ENCODE measurements around the gene FARP1.
"Not testable (repeated sequence)": the region's sequence is repeated elsewhere in the genome, so short reads cannot be mapped to it uniquely, and the experiment has no call there.

The FARP1 gene

DNA sequence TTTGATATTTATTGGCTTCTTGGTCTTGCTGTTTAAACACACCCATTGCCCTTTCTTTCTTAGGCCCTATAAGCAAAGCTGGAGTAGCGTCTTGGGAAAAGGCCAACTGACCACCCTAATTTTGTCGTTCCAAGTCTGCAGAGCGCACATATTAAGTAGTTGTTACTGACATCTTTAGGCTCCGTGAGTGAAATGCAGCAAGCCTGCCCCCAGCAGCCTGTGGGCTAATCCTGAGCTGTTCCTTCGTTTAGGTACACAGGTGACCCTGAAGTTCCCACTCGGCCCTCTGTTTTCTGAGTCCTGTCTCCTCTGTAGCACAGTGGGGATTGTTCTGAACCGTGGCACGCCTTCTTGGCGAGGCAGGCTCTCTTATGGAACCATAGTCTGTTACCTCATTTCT is 263.5 kb downstream of the FARP1 start:
- no peak for DNase-seq

DNA sequence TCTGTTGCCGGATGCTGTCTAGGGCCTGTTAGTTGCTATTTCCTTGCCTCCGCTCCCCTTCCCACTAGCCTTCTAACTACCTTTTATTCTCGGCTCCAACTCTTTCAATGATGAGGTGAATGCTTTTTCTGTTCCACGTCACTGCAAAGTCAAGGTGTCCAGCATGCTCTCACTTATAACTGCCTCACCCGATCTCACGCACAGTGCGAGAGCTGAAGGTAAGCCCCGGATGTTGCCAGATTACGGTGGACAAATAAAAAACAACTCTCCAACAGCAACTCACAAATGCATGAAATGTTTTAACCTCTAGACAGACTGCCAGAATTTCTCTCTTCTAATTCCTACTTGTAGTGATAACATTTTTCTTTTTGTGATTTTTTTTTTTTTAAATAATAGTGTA is 264.1 kb downstream of the FARP1 start:
- DNase-seq = no peak

DNA sequence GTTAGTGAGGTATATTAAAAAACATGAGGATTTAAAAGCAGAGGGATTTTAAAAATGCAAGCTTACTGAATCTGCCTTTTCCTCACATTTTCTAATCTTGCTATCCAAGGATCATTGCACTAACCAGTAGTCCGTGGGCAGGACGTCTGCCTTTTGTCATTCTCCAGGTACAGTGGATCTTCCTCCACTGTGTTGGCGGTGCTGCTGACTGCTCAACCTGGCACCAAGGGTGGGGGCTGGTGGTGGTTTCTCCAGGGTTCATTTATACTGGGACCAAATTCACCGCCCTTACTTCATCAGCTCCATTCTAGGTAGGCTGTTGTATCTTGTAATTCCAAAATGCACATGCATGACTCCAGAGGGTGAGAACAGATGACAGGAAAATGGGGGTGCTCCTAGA is 264.7 kb downstream of the FARP1 start:
- no peak for DNase-seq

DNA sequence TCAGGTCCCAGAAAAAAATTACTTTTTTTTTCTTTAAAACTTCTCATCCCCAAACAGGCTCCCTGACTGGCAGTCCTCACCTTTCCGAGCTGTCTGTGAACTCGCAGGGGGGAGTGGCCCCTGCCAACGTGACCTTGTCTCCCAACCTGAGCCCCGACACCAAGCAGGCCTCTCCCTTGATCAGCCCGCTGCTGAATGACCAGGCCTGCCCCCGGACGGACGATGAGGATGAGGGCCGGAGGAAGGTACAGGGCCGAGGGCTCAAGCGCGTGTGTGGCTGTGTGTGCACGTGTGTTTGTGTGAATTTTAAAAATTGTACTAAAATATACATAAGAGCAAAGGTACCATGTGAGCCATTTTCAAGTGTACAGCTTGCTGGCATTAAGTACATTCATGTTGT is 266.4 kb downstream of the FARP1 start:
- no peak for DNase-seq

DNA sequence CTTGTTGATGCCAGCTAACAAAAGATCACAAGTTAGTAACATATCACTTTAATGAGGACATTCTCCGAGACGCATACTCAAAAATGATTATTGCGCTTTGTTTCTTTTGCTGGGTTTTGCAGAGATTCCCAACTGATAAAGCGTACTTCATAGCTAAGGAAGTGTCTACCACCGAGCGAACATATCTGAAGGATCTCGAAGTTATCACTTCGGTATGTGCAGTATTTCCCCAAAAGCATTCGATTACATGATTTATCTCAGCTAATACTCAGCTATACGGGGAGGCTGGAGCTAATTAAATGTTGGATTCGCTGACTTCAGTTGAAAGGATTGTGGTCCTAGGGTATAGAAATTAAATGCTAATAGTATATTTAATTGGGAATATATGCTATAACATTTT is 267.7 kb downstream of the FARP1 start:
- no peak for DNase-seq

DNA sequence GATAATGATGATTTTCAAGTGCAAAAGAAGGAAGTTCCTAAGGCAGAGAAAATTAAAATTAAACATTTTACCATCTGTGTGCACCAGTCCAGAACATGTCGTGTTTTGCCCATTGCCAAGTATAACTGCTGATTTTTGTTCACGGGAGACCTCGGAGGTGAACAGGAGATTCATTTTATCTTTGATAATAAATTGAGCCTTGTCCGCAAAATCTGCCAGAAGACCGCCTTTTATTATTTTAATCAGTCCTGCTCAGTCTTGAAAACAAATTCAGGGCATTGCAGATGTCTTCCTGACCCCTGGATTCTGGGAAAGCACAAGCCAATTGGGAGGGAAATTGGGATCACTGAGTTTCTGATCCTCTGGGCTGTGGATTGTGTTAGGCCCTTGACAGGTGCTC is 268.1 kb downstream of the FARP1 start:
- DNase-seq = no peak

DNA sequence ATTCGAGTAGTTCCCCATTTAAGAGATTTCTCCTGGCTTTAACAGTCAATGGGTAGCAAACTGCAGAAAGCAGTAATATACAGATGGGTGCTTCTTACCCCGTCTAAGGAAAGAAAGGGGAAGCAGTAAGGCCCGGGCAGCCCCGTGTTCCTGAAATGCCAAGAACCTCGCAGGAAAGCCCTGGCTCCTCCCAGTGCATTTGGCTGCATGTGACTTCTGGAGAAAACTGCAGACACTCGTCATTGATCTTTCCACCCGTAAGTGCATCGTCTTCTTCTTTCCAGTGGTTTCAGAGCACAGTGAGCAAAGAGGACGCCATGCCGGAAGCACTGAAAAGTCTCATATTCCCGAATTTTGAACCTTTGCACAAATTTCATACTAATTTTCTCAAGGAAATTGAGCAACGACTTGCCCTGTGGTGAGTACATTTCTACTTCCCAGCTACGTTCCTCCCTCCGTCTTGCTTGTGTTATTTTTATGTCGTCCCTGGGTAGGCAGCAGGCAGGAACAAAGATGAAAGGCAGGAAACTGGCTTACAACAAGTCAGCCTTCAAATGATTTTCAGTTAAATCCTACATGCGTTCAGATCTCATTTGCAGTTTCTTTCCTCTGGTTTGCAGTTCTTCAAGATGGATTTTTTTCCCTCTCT is 268.8 kb downstream of the FARP1 start:
- no peak for DNase-seq

DNA sequence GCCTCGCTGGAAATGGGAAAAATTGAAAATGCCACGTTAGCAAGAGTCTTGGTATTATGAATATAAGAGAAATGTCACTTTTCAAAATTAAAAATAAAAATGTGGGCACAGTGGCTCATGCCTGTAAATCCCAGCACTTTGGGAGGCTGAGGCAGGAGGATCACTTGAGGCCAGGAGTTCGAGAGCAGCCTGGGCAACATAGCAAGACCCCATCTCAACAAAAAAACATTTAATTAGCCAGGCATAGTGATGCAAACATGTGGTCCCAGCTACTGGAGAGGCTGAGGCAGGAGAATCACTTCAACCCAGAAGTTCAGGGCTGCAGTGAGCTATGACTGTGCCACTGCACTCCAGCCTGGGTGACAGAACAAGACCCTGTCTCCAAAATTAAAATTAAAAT is 270.4 kb downstream of the FARP1 start:
- DNase-seq = not testable (repeated sequence)

DNA sequence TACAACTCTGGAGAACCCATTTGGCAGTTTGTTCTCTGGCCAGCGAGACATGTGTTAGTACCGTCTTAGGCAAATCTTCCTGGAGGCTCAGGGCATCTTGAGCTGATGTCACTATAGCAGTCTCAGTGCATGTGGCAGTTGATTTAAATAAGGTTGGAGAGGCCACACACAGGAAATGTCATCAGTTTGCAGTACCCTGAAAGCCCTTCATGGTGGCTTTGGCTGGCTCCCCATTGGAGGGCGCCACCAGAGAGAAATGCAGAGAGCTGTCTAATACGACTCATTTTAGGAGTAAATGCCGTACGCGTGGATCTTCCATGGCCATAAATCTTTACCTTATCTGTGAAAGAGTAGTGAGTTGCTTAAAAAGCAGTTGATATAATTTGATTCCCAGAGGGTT is 270.9 kb downstream of the FARP1 start:
- no peak for DNase-seq

DNA sequence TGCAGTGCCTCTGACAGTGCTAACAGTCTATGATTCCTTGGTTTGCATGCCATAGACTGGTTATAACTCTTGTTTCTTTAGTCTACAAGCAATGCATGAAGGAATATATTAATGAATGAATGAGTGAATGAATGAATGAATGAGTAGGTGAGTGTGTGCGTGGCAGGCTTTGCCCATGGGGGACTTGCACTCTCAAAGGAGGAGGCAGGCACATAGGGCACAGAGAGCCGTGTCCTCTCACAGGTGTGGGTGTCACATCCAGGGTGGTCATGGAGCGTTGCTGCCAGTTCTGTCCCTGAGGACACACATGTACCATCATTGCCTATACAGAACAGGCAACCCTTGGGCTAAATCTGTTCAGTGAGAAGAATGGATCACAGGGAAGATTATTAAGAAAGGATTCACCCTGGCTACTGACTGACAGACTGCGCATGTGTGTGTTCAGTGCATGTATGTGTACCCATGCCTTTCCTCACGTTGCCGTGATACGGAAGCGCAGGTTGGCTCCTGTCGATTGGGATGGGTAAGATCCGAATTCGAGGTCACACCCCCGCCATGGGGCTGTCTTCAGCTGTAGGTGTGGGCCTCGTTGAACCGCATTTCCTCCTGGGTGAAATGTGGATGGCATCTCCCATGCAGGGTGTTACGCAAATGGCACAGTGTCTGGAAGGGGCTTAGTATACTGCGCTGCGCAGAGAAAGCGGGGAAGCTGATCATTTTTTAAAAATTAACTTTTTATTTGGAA is 272.6 kb downstream of the FARP1 start:
- no peak for DNase-seq

DNA sequence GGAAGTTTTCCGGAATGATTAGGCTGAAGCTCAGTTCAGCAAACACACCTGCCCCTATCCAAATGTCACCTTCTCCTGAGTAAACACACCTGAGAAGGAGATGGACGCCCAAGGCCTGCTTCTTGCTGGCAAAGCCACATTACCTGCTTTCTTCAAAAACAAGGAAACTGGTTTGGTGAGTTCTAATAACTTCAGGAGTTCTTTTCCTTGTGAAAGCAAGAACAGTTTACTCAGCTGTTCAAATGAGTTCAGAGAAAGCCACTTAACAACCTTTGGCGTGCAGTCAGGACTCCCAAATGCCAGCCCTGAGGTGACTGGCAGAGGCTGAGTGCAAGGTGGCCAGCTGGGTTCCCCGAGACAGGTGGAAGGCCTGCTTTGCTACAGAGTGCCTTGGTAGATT is 273.5 kb downstream of the FARP1 start:
- DNase-seq = no peak

DNA sequence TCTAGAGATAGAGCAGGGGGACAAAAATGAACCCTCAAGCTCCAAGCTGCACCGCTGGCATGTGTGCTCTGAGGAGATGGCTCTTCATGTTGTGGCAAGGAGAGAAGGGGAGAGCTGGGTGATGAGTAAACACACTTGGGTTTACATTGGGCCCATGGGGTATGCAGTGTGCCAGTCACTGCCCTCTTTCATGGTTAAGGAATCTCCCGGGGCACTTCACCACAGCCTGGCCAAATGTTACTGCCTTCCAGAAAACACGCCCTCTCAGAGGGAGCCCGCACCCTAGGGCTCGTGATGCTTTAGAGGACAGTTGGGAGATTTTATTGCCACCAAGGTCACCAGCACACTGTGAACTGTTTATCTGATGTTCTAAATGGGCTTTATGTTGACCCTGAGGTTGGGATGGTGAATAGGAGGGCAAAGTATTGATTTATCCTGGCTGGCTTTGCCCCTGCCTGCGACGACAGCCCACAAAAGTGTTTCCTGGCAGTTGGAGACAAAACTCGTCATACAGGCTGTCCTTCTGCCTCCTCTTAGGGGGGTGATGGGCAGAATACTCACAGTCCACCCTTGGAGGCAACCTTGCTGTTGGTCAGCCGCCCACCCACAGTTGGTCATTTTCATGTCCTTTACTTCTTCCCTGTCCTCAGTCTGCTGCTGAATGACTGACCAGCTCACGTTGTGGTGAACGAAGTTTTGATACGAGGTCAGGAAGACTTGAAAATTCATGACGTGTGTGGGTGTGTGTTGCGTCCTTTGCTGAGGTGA is 277.1 kb downstream of the FARP1 start:
- DNase-seq = no peak

DNA sequence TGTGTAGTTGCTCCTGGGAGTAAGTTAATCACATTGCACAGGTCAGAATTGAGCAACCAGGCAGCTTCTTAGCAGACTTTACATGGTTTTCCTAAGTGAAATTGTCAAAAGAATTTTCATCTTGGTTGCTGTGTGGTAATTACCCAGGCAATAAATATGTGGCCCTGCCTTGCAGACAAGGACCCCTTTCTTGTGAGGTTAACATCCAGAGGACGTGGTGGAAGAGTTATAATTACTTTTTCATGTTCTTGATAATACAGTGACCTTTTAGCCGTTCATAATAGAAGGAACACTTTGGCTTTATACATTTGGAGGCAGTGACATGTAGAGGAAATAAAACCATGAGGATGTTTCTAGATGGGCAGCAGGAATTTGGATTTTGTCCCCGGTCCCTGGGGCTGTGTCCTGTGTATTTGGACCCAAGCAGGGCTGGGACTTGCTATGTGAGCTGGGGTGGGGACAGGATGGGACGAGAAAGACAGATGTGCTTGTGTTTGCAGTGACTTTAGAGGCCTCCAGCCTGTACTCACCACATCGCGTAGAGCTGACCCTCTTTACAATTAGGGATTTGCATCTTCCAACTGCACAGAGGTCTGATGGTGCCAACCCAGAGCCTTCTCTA is 277.8 kb downstream of the FARP1 start:
- no peak for DNase-seq

DNA sequence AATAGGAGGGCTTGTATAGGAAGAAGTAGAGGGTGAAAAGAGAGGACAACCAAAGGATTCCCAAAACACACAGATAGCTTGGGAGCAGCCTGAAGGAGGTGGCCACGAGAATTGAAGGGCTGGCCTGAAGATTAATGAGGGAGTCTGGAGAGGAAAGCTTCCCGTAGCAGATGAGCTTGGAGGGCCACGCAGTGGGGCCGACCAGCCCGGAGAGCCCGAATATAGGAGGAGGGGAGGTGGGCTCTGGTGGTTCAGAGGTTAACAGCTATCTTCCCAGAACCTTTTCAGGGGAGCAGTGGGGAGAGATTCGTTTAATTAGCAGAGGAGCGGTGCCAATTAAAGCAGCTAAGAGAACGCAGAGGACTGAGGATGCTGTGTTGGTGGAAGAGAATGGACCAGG is 279.2 kb downstream of the FARP1 start:
- DNase-seq = no peak

DNA sequence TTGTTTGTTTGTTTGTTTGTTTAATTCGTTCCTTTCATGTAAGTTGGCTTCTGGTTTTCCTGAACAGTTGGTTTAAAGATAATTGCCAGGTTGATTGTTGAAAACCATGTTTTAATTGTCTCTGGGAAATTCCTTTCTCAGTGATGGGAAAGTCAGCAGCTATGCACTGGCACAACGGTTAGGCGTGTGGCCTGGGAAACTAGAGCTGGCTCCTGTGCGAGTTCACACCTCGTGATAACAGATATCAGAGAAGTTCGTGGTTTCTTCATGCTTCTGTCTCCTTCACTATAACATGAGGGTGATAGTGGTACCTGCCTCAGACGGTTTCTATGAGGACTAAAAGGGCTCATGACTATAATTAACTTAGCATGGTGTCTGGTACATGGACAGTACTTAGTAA is 280.5 kb downstream of the FARP1 start:
- no peak for DNase-seq

DNA sequence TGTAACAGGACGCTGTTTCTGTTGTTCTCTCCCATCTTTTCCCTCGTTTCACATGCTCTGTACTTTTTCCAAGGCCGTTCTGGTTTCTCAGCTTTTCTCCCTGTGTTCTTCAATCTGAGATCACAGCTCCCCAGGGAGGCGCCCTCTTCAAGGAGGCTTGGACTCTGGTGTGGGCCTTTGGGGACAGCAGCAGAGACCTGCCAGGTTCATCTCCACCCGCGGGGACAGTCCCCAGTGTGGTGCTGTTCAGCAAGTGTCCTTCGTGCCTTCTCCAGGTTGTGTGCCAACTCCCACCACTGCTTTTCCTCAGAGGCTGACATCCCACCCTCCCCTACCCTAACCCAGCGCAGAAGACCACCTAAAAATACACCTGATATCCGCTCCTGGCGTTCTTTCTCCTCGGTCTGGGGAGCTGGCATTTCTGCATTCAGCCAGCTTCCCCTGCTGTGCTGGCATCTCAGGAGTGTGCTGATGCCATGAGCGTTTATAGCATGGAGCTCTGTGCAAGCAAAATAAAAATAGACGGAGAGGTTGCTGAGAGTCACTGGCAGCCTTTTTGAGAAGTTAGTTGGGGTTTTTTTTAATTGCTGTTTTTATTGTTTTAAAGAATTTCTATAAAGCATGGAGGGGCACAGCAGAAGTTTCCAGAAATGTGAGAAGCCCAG is 284.6 kb downstream of the FARP1 start:
- no peak for DNase-seq

DNA sequence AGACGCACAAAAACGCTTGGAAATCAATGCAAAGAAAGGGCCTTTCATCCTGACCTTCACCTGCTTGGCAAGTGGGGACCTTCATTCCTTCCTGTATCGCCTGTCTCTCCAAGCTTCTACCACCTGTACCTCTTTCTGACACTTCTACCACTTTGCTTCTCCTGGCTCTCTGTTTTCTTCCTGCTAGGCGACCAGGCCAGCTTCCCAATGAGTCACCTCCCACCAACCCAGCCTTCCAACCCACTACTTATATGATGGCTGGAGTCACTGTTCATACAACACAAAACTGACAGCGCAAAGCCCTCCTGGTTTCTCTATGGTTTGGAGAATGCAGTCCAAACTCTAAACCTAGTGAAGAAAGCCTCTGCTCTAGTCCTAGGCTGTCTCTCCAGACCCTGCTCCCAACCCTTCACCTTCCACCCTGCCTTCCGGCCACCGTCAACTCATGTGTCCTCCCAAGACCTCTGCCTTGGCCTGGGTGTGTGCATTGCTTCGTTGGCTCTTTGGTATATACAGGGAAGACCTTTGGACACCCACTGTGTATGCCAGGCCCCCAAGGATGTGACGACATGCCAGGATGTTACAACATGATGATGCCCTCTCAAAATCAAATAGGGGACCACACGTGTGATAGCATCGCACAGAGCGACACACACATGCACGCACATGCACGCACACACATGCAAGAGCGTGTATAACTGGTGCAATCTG is 285.5 kb downstream of the FARP1 start:
- DNase-seq = no peak

DNA sequence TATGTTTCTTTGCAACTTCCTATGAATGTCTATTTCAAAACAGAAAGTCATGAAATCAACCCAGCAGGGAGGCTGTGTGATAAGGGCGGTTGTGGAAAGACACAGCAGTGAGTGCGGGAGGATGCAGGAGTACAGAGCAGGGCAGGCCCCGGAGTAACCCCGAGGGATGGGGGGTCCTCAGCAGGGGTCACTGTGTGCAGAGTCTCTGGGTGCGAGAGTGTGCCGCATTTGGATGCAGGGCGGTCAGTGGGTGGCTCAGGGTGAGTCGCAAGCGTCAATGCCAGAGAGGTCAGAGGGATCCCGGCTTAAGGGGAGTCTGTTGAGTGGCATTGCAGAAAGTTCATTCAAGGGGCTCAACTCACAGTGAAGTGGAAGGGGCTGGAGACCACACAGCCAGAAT is 286.2 kb downstream of the FARP1 start:
- DNase-seq = no peak

DNA sequence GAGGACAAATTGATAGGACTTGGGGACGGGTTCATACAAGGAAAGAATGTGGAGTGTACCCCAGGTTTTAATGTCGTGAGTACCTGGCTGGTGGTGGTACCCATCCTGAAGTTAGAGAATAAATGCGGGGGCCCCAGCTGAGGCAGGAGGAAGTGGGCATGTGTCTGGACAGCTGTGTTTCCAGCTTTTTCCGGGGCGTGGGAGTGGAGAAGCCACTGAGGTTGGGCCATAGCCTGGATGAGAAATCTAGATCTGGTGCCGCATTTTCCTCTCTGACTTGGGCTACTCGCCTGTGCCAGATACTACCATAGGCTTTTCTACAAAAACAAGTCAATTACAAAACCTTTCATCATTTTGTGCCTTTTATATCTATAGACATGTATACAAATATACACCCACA is 286.6 kb downstream of the FARP1 start:
- no peak for DNase-seq

DNA sequence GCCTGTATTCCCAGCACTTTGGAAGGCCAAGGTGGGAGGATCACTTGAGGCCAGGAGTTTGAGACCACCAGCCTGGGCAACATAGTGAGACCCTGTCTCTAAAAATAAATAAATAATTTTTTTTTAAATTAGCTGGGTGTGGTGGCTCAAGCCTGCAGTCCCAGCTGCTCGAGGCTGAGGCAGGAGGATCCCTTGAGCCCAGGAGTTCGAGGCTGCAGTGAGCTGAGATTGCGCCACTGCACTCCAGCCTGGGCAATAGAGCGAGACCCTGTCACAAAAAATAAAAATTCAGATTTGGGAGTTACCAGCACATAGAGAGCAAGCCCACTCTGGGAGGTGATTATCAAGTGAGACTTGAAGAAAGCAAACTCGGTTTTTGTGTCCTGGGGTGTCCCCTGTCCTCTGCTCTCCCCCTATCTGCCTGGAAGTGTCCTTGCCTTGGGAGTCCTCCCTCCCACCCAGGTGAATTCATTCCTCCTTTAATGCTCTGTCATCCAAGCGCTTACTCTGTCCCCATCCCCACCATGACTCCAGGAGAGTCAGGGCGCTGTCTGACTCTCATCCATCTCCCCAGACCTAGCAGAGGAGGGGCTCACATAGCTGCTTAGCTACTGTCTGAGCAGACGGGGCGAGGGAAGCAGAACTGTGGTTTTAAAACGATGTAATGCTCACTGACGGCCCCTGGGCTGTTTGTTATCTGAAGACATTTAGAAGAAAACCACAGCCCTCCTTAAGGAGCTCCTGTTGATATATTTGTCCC is 287.3 kb downstream of the FARP1 start:
- no peak for DNase-seq

DNA sequence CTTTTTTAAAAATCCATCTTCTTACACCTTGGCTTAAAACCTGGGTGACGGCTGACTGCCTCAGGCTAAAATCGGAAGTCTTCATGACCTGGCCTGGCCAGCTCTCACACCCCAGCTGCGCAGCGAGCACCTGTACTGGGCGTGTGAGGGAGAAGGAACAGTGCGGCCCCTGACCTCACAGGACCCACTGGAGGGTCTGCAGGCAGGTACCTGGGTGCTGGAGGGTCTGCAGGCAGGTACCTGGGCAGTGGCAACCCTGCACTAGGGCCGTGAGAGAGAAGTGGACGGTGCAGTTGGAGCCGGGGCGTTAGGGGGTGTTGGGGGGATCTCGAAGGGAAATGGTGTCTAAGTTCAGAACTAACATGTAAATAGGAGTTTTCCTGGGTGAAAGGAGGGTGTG is 289.7 kb downstream of the FARP1 start:
- DNase-seq = no peak

DNA sequence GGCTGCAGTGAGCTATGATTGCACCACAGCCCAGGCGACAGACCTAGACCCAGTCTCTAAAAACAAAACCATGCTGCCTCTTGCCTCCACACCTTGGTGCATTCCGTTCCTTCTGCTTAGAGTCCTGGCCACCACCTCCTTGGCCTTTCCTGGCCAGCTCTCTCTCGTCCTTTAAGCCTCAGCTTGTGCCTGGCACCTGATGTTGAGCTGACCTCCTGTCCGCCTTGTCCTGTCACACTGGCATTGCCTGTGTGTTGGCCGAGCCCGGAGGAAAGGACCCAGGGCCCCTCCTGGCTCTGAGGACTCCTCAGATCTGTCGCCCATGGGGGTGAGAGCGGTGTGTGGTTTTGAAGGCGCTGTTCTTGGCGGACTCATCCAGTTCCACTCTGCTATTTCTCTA is 290.8 kb downstream of the FARP1 start:
- no peak for DNase-seq
